NT2/D1 (cell line): Measurements from ENCODE around the gene IL17REL.

ENCODE experiments used
- SUZ12 ChIP-seq: IDR thresholded peaks from 2 replicates; pipeline ENCODE4 v1.6.1; 2011; ENCODE audit not compliant: insufficient read length, insufficient read depth; ENCODE audit errors: extremely low read depth
- YY1 ChIP-seq: IDR thresholded peaks from 2 replicates; pipeline ENCODE4 v1.6.1; 2011; ENCODE audit not compliant: insufficient read length, insufficient read depth

- no peak for TF ChIP-seq SUZ12
- no peak for TF ChIP-seq YY1
Measured at GRCh38 chr22:50019316-50019715, 6.8 kb upstream of the IL17REL start.
